HUES6 (cell line): ENCODE data around the gene MYCT1.

ENCODE experiments used
- H3K27ac ChIP-seq: 2 replicates; pipeline ENCODE4 v1.7.0; 2013; ENCODE audit warnings: low read depth, mild to moderate bottlenecking, low read length, inconsistent platforms
- H3K27me3 ChIP-seq: 2 replicates; pipeline ENCODE4 v1.6.1; 2013; ENCODE audit warnings: low read length; ENCODE audit not compliant: control insufficient read depth, insufficient read depth
- H3K36me3 ChIP-seq: 2 replicates; pipeline ENCODE4 v1.6.1; 2013; ENCODE audit warnings: low read length; ENCODE audit not compliant: control insufficient read depth, insufficient read depth
- H3K4me1 ChIP-seq: 2 replicates; pipeline ENCODE4 v1.6.1; 2013; ENCODE audit warnings: low read length; ENCODE audit not compliant: control insufficient read depth, insufficient read depth
- H3K4me3 ChIP-seq: 2 replicates; pipeline ENCODE4 v1.5.1; 2013; ENCODE audit warnings: low read depth, low read length
- H3K9ac ChIP-seq: one replicate; pipeline ENCODE4 v1.6.1; 2013; ENCODE audit warnings: mild to moderate bottlenecking, low read length
- H3K9me3 ChIP-seq: 2 replicates; pipeline ENCODE4 v1.6.1; 2013; ENCODE audit warnings: low read depth, low read length; ENCODE audit not compliant: control insufficient read depth, insufficient read depth

Gene MYCT1

DNA sequence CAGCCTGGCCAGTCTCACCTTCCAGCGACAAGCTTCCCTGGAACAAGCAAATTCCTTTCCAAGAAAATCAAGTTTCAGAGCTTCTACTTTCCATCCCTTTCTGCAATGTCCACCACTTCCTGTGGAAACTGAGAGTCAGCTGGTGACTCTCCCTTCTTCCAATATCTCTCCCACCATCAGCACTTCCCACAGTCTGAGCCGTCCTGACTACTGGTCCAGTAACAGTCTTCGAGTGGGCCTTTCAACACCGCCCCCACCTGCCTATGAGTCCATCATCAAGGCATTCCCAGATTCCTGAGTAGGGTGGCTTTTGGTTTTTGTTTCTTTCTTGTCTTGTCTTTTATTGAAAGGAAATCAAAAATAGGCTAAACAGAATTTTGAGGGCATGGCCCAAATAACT is 24.3 kb downstream of the MYCT1 start:
- H3K9ac ChIP-seq: no peak overlapping the region
- no peak overlapping the region for H3K27ac ChIP-seq
- no peaks in the 10 kb centered on the region for H3K27me3 ChIP-seq
- H3K9me3 ChIP-seq: no peaks in the 10 kb centered on the region
- no peaks in the 10 kb centered on the region for H3K36me3 ChIP-seq
- no peak overlapping the region for H3K4me3 ChIP-seq
- H3K4me1 ChIP-seq: no peaks in the 10 kb centered on the region; the same call in 1 of the 2 replicates

DNA sequence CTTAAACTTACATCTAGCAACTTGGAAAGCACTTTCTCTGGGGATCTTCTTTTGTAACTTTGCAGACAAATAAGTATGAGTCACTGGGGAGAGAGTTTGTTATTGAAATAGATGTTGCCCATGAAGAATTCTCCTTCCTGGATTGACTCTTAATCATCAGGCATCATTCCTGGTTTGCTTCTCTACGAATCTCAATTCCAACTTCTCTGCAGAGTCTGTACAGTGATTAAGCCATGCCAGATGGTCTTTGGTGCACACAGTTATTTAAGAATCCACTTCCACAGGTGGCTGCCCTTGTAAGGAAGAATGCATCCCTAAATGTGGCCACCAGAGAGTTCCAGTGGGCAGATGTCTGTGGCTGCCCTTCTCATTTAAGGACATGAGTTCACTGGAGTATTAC is 25.7 kb downstream of the MYCT1 start:
- H3K9ac ChIP-seq: no peak overlapping the region
- no peak overlapping the region for H3K27ac ChIP-seq

DNA sequence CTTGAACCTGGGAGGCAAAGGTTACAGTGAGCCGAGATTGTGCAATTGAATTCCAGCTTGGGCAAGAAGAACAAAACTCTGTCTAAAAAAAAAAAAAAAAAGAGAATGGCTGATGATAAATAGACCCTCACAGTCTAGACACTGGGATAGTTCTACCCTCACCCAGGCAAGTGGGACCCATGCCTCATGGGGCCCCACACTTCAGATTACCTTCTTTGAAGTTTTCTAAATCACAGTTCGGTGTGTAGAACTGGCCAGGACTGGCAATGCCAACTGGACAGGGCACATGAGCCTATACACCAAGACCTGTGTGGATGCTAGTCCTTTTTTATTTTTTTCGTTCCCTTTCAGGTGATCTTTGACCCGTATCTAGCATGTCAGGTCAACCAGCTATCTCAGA is 28.6 kb downstream of the MYCT1 start:
- Histone ChIP-seq H3K27me3 (no peaks in the 10 kb centered on the region), H3K4me1 (no peaks in the 10 kb centered on the region), H3K4me3 (no peak overlapping the region), H3K9me3 (no peaks in the 10 kb centered on the region), H3K36me3 (no peaks in the 10 kb centered on the region), H3K27ac (no peak overlapping the region), H3K9ac (no peak overlapping the region)

More for the DNA sequence above, 25.7 kb downstream of the MYCT1 start:
- Histone ChIP-seq H3K4me3 (no peak overlapping the region), H3K36me3 (no peaks in the 10 kb centered on the region), H3K27me3 (no peaks in the 10 kb centered on the region), H3K9me3 (no peaks in the 10 kb centered on the region), H3K4me1 (no peaks in the 10 kb centered on the region)

GRCh38 chr6:152727507-152727906 is 29.8 kb downstream of the MYCT1 start:
- Histone ChIP-seq H3K9me3 (no peaks in the 10 kb centered on the region; the same call in 1 of the 2 replicates), H3K4me1 (no peaks in the 10 kb centered on the region), H3K27ac (no peak overlapping the region), H3K27me3 (no peaks in the 10 kb centered on the region), H3K9ac (no peak overlapping the region), H3K36me3 (no peaks in the 10 kb centered on the region), H3K4me3 (no peak overlapping the region)

GRCh38 chr6:152734630-152735029 is 36.9 kb downstream of the MYCT1 start:
- no peaks in the 10 kb centered on the region for H3K4me1 ChIP-seq
- H3K27ac ChIP-seq: no peak overlapping the region
- no peaks in the 10 kb centered on the region for H3K36me3 ChIP-seq
- H3K27me3 ChIP-seq: no peaks in the 10 kb centered on the region
- H3K4me3 ChIP-seq: no peak overlapping the region
- H3K9ac ChIP-seq: no peak overlapping the region
- H3K9me3 ChIP-seq: peaks cover 9% of the 10 kb centered on the region

- no peak overlapping the region for H3K27ac ChIP-seq
- peaks cover 9% of the 10 kb centered on the region for H3K9me3 ChIP-seq
- no peak overlapping the region for H3K9ac ChIP-seq
- no peaks in the 10 kb centered on the region for H3K4me1 ChIP-seq
- no peaks in the 10 kb centered on the region for H3K27me3 ChIP-seq
- H3K36me3 ChIP-seq: no peaks in the 10 kb centered on the region
- H3K4me3 ChIP-seq: no peak overlapping the region
Measured at GRCh38 chr6:152736687-152737273, 39.1 kb downstream of the MYCT1 start.

DNA sequence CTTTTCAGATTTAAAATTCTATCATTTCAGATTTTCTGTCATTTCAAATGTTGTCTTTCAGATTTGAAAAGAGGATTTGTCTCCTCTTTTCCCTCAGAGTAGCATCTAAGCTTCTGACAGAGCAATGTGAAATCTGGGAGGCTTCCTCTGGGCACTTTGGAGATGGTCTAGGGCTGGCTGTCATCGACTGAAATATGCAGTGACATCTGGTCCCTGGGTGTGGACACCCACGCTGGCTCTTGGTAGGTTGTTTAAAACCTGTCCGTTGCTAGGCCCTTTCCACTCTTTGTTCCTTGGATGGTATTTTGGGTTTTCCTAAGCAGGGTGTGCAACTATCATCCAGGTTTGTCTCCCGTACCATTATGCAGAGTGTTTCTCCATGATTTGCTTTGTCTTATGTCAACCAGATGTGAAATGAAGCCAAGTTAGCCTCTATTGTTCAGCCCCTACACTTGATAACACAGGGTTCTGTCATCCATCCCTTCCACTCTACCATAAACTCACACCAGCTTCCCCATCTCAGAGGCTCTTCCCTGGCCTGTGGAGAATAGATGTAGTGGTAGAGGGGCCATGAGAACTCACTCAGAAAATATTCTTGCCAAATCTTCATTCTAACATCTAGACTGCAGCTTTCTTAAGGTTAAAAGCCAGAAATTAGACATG is 47.9 kb downstream of the MYCT1 start:
- no peaks in the 10 kb centered on the region for H3K4me1 ChIP-seq
- no peak overlapping the region for H3K4me3 ChIP-seq
- H3K9ac ChIP-seq: no peak overlapping the region
- no peaks in the 10 kb centered on the region for H3K27me3 ChIP-seq
- H3K27ac ChIP-seq: no peak overlapping the region
- H3K9me3 ChIP-seq: no peaks in the 10 kb centered on the region
- no peaks in the 10 kb centered on the region for H3K36me3 ChIP-seq

DNA sequence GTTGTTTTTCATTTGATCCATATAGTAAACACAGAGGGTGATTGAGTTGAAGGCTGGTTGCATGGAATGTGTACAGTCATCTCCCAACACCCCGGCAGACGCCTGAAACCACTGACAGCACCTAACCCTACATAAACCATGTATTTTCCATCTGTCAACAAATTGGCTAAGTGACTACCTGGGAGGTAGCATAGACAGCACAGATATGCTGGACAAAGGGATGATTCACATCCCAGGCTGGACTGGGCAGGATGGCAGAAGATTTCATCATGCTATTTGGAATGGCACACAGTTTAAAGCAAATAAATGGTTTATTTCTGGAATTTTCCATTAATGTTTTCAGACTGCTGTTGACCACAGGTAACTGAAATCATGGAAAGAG is 48.5 kb downstream of the MYCT1 start:
- Histone ChIP-seq H3K4me1 (no peaks in the 10 kb centered on the region), H3K27ac (no peak overlapping the region), H3K9me3 (no peaks in the 10 kb centered on the region), H3K36me3 (no peaks in the 10 kb centered on the region), H3K9ac (no peak overlapping the region), H3K27me3 (no peaks in the 10 kb centered on the region), H3K4me3 (no peak overlapping the region)

GRCh38 chr6:152748843-152749242 is 51.1 kb downstream of the MYCT1 start:
- Histone ChIP-seq H3K27ac (no peak overlapping the region), H3K4me3 (no peak overlapping the region)

DNA sequence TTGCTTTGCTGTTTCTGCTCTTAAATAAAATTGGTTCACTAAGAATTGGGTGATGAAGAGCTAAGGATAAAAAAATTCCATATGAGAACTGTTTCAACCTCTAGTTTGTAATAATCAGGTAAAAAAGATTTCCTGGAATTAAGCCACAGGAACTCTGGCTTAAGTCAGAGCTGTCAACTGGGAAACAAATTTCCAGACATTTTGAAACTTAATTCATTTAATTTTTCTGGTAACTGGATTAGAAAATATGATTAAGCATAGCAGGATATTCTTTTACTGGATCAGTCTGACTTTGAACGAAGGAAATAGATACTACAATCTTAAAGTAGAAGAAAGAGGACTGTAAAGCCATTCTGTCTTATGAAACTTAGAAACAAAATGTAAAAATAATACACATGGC is 51.6 kb downstream of the MYCT1 start:
- H3K36me3 ChIP-seq: no peaks in the 10 kb centered on the region

More at GRCh38 chr6:152748843-152749242, 51.1 kb downstream of the MYCT1 start:
- no peaks in the 10 kb centered on the region for H3K9me3 ChIP-seq
- H3K36me3 ChIP-seq: no peaks in the 10 kb centered on the region
- H3K4me1 ChIP-seq: no peaks in the 10 kb centered on the region
- H3K9ac ChIP-seq: no peak overlapping the region
- no peaks in the 10 kb centered on the region for H3K27me3 ChIP-seq

DNA sequence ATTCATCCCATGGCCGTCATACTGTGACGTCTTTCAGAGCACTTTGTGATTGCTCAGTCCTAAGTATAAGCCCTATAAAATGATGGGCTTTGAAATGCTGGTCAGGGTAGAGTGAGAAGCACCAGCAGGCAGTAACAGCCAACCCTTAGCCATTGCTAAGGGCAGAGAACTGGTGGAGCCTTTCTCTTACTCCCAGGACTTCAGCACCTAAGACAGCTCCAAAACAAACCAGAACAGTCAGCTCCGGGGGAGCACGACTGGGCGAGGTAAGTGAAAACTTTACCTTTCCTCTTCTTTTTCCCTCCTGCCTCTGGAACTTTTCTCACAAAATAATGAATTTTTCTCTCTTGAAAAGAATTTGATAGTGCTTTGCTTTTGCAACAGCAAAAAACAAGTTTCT is 53.0 kb downstream of the MYCT1 start, which contains the start of gene VIP:
VIP (plus strand) TSS at position 104 of the 400 bp plus-strand sequence. CDS start 1,381 bp downstream, outside the sequence.
- Histone ChIP-seq H3K4me3 (no peak within 1 kb of the TSS), H3K27ac (no peak within 1 kb of the TSS), H3K9ac (no peak within 1 kb of the TSS), H3K9me3 (no peaks in the 10 kb centered on the region), H3K36me3 (no peaks in the 10 kb centered on the region), H3K27me3 (no peaks in the 10 kb centered on the region), H3K4me1 (no peaks in the 10 kb centered on the region)

More for the DNA sequence above, 51.6 kb downstream of the MYCT1 start:
- H3K4me1 ChIP-seq: no peaks in the 10 kb centered on the region
- H3K27me3 ChIP-seq: no peaks in the 10 kb centered on the region
- no peak overlapping the region for H3K4me3 ChIP-seq
- no peak overlapping the region for H3K27ac ChIP-seq
- H3K9me3 ChIP-seq: no peaks in the 10 kb centered on the region
- no peak overlapping the region for H3K9ac ChIP-seq
